ENCODE measurements around the gene LGR5.

GRCh38 chr12:71456316-71456715, 16.7 kb downstream of the LGR5 start:
- no peak for TF ChIP-seq CTCF (IDR thresholded peaks at IDR 0.05)
- no peak for TF ChIP-seq POLR2A (IDR thresholded peaks at IDR 0.05)

Measured in thyroid gland (tissue), 4 donors.